Astrocyte of the cerebellum (primary cell): ENCODE measurements around the gene JKAMP.

Source experiments
- DNase-seq: peaks from one replicate; pipeline ENCODE4 v3.0.0-alpha.2; 2011; ENCODE audit warnings: low read depth
- H3K4me3 ChIP-seq: 2 replicates; pipeline ENCODE4 v1.5.1; 2011; ENCODE audit warnings: mild to moderate bottlenecking, low read depth, low read length, moderate library complexity
- in situ Hi-C: cut with HindIII; loops from 2 replicates; pipeline ENCODE4 v1.10.0; 2017; ENCODE audit warnings: low sequenced_read_pairs
- TF ChIP-seq, protein P1 (sequence below): IDR thresholded peaks from 2 replicates; pipeline ENCODE4 v1.5.1; 2012; ENCODE audit warnings: low read length, low read depth, moderate library complexity, mild to moderate bottlenecking; ENCODE audit errors: missing control alignments

The JKAMP gene

DNA sequence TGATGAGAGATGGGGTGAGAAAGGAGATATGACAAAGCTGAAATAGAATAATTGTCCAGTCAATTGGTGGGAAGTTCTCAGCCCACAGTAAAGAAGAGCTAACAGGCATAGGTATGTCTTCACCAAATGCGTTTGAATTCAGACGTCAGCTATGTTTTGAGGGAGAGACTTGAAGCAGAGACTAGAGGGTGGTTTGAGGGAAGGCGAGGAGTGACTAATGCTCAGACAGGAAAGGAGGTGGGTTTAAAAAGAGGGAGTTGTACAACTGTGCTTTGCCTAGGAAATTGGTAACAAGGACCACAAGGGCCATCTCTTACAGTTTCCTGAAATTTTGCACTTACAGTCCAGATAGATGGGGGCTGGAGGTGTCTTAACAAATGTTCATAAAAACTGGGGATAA lies 6.4 kb downstream of the JKAMP start:
- in situ Hi-C loops, result no loop called here
- TF ChIP-seq, protein P1, sequence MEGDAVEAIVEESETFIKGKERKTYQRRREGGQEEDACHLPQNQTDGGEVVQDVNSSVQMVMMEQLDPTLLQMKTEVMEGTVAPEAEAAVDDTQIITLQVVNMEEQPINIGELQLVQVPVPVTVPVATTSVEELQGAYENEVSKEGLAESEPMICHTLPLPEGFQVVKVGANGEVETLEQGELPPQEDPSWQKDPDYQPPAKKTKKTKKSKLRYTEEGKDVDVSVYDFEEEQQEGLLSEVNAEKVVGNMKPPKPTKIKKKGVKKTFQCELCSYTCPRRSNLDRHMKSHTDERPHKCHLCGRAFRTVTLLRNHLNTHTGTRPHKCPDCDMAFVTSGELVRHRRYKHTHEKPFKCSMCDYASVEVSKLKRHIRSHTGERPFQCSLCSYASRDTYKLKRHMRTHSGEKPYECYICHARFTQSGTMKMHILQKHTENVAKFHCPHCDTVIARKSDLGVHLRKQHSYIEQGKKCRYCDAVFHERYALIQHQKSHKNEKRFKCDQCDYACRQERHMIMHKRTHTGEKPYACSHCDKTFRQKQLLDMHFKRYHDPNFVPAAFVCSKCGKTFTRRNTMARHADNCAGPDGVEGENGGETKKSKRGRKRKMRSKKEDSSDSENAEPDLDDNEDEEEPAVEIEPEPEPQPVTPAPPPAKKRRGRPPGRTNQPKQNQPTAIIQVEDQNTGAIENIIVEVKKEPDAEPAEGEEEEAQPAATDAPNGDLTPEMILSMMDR, result no peak
- no peak overlapping the region for H3K4me3 ChIP-seq
- no peak for DNase-seq

DNA sequence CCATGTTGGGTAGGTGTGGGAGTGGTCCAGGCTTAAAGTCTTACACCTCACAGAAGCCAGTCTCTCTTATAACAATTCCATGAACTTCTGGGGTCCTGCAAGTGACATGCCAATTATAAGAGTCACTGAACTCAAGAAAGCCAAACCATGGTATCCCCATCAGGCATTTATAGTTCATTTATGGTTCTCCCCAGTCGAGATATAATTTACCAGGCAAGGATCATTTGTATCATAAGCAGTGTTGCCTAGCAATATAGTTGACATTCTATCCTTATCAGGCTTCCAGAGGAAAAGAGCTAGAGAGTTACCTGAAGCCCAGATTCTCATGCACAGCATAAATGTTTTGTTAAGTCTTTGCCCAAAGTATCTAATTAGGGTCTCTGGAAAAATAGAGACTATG lies 8.1 kb downstream of the JKAMP start:
- H3K4me3 ChIP-seq, result no peak overlapping the region
- no peak for DNase-seq
- TF ChIP-seq, protein P1, result no peak
- in situ Hi-C loops, result no loop called here

DNA sequence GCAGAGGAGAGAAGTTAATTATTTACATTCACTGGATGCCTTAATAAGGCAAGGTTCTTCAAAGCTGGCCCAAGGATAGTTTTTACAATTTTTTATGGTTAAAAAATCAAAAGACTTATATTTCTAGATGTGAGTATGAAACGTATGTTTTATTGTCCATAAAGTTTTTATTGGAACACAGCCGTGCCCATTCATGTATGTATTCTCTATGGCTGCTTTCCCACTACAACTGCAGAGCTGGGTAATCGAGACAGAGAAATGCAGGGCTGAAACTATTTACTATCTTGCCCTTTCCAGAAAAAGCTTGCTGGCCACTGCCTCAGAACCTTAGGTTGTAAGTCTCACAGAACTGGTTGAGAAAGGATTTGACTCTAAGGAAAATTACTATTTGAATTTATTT lies 16.4 kb downstream of the JKAMP start:
- in situ Hi-C loops, result no loop called here
- no peak for DNase-seq
- TF ChIP-seq, protein P1, result no peak
- H3K4me3 ChIP-seq, result no peak overlapping the region

DNA sequence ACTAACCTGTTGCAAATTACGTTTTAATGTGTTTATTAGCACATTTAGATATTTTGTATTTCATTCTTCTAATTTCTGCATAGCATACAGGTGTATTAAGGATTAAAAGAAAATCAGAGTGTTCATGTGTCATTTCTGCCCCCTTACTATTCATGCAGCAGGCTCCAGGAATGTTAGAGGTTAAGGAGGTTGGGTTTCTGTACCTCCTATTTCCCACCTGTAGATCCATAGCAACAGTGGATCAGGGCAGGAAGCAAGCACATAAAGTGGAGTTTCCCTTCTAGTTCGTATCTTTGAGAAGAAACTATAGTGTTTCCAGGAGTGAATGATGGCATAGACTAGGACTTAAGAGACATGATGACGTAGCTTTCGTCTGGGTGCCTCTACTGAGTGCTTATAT lies 18.9 kb downstream of the JKAMP start:
- in situ Hi-C loops, result no loop called here
- DNase-seq, result no peak
- no peak overlapping the region for H3K4me3 ChIP-seq
- TF ChIP-seq, protein P1, result no peak

DNA sequence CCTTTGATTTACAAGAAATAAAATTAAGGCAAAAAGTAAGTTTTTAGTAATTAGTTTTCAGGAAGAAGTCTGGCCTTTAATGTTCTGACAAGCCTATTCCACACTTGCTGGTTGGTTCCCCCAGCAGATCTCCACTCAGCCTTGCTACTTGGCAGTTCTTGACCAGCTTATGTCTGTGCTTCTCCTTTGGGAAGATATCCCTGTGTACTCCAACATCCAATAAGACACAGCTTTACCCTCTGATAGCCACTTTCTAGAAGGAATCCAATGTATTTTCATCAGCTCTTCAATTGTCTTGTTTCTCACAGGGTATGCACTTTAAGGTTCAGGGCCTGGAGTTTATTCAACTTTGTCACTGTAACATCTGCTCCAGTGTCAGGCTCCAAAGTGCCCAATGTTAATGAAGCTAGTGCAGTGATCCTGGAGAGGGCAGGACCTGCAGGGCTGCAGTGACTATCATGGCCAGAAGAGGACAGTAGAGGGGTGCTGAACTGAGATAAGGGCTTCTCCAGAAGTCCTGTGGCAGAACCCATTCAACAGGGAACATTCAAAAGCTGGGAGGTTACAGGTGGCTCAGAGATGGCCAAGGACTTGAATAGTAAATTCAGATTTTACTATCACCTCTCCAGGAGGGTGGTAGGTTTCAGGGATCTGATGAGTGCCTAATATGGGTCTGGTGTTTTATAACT lies 22.9 kb downstream of the JKAMP start:
- DNase-seq, result peak; percentile 19
- TF ChIP-seq, protein P1, result peak; percentile 99
- H3K4me3 ChIP-seq, result no peak overlapping the region
- in situ Hi-C loops, result no loop called here

DNA sequence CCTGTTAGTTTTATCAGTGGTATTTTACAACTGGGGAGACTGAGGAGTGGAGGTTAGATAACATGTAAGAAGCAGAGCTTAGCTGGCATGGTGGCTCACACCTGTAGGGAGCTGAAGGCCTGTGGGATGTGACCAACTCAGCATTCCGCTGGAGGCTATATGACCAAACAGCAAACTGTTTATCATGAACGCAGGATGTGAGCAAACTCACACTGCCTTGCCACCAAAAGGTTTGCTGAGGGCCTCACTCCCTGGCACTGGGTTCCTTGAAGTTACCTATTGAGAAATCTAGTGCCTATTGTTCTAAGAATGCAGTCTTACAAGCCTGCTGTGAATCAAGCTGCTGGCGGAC lies 23.4 kb downstream of the JKAMP start:
- in situ Hi-C loops, result no loop called here
- TF ChIP-seq, protein P1, result no peak
- H3K4me3 ChIP-seq, result no peak overlapping the region
- no peak for DNase-seq
